Stimulated activated CD4-positive, alpha-beta T cell treated with anti-CD3 and anti-CD28 coated beads, Interleukin-4, amount 100 ng/mL, for 4 hours (primary cell): Measurements from ENCODE around the gene MED15.
A peak's percentile ranks its signal among the peaks of the same experiment; 100 is the strongest.

Source experiments
- DNase-seq, 2 experiments: peaks; one replicate each; pipeline ENCODE4 v3.0.0-alpha.2; 2020

The MED15 gene

GRCh38 chr22:20511578-20512229, 4.3 kb downstream of the MED15 start:
- DNase-seq = no peak

GRCh38 chr22:20514658-20515406, 7.4 kb downstream of the MED15 start:
- no peak for DNase-seq

- DNase-seq = no peak
These were observed 9.0 kb downstream of the MED15 start for GRCh38 chr22:20516399-20516798.

GRCh38 chr22:20517422-20517821, 10.0 kb downstream of the MED15 start:
- DNase-seq = no peak

- no peak for DNase-seq
These were observed 10.6 kb downstream of the MED15 start for GRCh38 chr22:20517841-20518592.

- no peak for DNase-seq
These were observed 12.1 kb downstream of the MED15 start for GRCh38 chr22:20519558-20519957.

GRCh38 chr22:20520093-20520511, 12.7 kb downstream of the MED15 start:
- peak in 1 of 2 experiments; percentile 27 for DNase-seq

- DNase-seq = no peak
These were observed 15.0 kb downstream of the MED15 start for GRCh38 chr22:20522134-20523004.

- DNase-seq = no peak
These were observed 15.9 kb downstream of the MED15 start for GRCh38 chr22:20523086-20523983.

GRCh38 chr22:20524004-20524481, 16.6 kb downstream of the MED15 start:
- DNase-seq = no peak

GRCh38 chr22:20525048-20525447, 17.6 kb downstream of the MED15 start:
- no peak for DNase-seq

GRCh38 chr22:20526305-20526627, 18.9 kb downstream of the MED15 start:
- no peak for DNase-seq

GRCh38 chr22:20526628-20527355, 19.4 kb downstream of the MED15 start:
- DNase-seq = no peak

GRCh38 chr22:20528405-20528978, 21.1 kb downstream of the MED15 start:
- no peak for DNase-seq

- DNase-seq = no peak
These were observed 23.2 kb downstream of the MED15 start for GRCh38 chr22:20530368-20531153.

- no peak for DNase-seq
These were observed 23.7 kb downstream of the MED15 start for GRCh38 chr22:20531154-20531403.

- no peak for DNase-seq
These were observed 24.2 kb downstream of the MED15 start for GRCh38 chr22:20531404-20532201.

- DNase-seq = no peak
These were observed 25.0 kb downstream of the MED15 start for GRCh38 chr22:20532256-20532993.
